HG03064 (cell line): ENCODE results near the gene HAUS5.

Experiments used
- ATAC-seq: cut with Tn5 transposase; IDR thresholded peaks from one replicate; pipeline ENCODE4 v1.9.1; 2021; ENCODE audit warnings: low read depth; ENCODE audit not compliant: unreplicated experiment

HAUS5 gene

DNA sequence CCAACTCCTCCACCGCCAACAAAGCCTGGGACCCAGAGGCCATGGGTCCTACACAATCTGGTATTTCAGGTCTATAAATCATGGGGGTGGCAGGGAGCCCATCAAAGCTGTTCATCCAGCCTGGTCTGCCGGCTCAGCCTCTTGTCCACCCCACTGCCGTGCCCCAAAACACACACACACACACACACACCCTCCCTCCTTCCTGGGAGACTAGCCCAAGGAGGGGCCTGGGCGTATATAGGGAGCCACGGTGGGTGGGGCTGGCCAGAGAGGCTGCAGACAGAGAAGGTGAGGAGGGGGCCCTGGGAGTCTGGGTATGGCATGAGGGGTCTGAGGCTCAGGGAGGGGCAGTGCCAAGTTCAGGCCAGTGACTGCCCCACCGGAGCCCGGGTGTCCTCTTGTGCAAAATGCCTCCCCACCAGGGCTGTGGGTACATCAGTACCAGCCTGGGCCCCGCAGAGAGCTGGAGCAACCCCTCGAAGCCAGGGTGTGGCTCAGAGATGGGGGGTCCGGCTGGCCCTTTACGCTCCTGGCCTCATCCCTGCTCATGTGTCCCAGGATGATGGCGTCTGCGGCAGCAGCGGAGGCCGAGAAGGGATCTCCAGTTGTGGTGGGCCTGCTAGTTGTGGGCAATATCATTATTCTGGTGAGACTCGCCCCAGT lies 53.8 kb downstream of the HAUS5 start, which contains the start of gene UPK1A:
Gene UPK1A (plus strand): TSS at position 267 of the 663 bp plus-strand sequence. CDS start 296 bp downstream, at position 563.
- ATAC-seq = no peak

DNA sequence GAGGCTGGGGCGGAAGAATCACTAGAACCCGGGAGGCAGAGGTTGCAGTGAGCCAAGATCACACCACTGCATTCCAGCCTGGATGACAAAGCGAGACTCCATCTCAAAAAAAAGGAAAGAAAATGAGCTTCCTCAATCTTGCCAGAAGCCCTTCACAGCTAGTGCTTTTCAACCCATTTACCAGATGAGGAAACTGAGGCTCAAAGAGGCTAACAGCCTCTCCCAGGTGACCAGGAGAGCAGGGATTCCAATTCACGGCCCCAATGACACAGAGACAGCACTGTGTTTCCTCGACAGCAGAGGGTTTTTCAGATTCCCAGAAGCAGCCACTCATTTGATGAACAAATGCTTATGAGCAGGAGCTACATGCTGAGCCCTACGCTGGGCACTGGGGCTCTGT lies 57.0 kb downstream of the HAUS5 start:
- ATAC-seq = no peak

DNA sequence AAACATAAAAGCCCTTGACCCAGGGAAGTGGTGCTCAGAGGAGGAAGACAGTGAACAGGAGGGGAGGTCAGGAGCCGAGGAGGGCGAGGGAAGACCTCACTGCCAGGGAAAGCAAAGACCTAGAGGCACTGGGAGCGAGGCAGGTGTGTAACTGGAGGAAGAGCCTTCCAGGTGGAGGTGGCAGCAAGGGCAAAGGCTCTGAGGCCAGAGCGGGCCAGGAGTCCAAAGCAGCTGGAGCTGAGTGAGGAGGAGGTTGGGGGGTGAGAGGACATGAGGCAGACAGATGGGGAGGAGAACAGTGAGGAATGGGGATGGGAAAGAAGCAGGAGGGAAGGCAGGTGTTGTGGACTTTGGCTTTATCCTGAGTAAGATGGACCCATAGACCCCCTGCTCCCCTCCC lies 57.4 kb downstream of the HAUS5 start:
- ATAC-seq = no peak

DNA sequence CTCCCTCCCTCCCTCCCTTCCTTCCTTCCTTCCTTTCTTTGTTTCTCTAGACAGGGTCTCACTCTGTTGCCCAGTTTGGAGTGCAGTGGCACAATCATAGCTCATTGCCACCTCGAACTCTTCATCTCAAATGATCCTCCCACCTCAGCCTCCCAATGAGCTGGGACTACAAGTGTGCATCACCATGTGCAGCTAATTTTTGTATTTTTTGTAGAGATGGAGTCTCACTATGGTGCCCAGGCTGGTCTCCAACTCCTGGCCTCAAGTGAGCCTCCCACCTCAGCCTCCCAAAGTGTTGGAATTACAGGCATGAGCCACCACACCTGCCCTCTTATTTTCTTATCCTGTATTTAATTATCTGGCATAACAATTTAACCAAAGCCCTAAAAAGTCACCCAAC lies 58.2 kb downstream of the HAUS5 start:
- no peak for ATAC-seq

DNA sequence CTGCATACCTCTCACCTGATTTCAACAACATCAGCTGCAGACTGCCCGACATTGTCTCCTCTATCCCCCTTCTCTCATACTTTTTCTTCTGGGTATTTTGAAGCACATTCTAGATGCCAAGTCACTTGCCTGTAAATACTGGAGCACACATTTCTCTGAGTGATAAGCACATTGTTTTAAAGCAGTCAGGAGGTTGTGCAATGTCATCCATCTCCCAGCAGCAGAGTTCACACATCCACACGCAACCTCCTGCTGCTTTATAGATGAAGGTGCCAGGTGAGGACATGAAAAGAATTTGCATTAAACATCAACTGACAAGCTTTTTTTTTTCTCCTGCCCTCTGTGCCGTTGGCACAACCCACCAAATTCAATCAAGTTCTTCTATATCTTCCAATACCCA lies 59.3 kb downstream of the HAUS5 start:
- no peak for ATAC-seq

DNA sequence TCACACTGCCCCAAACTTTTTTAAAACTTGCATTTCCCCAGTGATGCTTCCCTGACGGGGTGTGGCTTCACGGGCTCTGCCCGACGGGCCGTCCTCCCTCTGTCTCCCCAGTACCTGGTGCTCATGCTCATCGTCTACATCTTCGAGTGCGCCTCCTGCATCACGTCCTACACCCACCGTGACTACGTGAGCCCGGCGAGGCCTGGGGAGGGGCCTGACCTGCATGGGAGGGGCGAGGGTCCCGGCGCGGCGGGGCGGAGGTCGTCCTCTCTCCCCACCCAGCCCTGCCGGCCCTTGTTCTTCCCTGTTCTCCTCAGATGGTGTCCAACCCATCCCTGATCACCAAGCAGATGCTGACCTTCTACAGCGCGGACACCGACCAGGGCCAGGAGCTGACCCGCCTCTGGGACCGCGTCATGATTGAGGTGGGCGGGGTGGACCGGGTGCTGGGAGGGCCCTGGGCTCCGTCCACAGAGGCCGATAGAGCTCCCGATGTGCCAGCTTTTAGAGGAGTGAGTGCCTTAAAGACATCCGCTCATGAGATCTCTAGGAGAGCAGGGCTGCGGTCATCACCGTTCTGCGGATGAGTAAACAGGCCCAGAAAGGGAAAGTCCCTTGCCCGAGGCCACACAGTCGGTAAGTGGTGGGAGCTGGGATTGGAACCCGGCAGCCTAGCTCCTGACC lies 60.7 kb downstream of the HAUS5 start:
- ATAC-seq = no peak
